Renal cortical epithelial cell (primary cell): ENCODE measurements around the gene ZNF845. TPM values are rescaled to one million over a fixed set of nuclear protein-coding genes. Genes with fewer than 3 reads are reported as not detected.
A peak's percentile ranks its signal among the peaks of the same experiment; 100 is the strongest.
"Not testable (repeated sequence)": the region's sequence is repeated elsewhere in the genome, so short reads cannot be mapped to it uniquely, and the experiment has no call there.

Source experiments
- DNase-seq: peaks from one replicate; pipeline ENCODE4 v3.0.0-alpha.2; 2011; ENCODE audit warnings: low read depth
- total RNA-seq: library from RNA; depleted of rRNA; stranded (reverse); fragments of >200 nt; gene quantifications from 2 replicates; pipeline ENCODE4 v1.2.3, GENCODE V29; 2014

The ZNF845 gene
- total RNA-seq, 1 donor from 2014 or later, result 15.6 TPM

DNA sequence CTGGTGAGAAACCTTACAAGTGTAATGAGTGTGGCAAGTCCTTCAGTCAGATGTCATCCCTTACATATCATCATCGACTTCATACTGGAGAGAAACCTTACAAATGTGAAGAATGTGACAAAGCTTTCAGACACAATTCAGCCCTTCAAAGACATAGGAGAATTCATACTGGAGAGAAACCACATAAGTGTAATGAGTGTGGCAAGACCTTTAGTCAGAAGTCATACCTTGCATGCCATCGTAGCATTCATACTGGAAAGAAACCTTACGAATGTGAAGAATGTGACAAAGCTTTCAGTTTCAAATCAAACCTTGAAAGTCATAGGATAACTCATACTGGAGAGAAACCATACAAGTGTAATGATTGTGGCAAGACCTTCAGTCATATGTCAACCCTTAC is 47.8 kb downstream of the ZNF845 start:
- DNase-seq, result no peak

DNA sequence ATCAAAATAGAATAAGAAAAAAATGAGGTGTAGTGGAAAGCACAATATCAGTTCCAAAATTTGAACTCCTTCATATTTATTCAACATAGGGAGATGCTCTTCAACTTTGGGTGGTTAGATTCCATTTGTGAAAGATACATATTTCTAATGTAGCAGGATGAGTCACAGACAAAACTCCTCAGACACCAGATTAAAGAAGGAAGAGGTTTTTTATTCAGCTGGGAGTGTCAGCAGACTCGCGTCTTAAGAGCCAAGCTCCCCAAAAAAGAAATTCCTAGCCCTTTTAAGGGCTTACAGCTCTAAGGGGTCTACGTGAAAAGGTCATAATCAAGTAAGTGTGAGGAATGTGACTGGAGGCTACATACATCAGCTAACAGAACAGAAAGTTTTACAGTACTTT is 54.6 kb downstream of the ZNF845 start:
- no peak for DNase-seq

DNA sequence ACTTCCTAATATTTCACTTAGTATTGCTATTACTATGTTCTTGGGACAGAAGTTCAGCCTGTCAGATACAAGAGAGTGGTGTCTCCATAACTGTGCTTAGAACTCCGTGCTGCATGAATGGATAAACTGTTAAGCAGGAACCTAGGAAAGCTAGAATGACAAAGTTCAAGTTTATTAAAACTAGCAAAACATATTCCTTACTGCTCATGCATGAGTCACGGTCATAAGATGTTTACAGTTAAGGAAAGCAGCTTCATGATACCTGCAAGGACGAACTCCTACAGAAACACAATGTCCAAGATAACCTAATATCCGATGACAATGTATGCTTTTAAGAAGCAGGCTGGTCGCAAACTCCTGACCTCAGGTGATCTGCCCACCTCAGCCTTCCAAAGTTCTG is 55.4 kb downstream of the ZNF845 start:
- DNase-seq, result no peak

DNA sequence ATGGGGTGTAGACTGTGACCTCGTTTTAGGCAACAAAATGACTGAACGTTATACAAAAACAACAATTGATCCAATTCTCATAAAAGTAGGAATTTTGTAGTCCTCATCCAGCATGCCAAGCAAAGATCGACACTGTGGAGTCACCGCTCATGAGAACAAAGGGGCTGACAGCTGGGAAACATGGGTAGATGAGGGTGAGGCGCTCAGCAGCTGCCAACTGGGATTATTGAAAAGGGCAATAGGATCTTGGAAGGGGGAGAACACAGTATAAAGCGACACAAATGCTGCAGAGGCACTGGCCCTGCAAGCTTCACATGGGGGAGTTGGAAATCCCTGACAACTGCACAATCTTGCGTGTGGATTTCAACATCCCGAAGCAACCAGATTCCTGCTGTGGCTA is 56.0 kb downstream of the ZNF845 start:
- no peak for DNase-seq

DNA sequence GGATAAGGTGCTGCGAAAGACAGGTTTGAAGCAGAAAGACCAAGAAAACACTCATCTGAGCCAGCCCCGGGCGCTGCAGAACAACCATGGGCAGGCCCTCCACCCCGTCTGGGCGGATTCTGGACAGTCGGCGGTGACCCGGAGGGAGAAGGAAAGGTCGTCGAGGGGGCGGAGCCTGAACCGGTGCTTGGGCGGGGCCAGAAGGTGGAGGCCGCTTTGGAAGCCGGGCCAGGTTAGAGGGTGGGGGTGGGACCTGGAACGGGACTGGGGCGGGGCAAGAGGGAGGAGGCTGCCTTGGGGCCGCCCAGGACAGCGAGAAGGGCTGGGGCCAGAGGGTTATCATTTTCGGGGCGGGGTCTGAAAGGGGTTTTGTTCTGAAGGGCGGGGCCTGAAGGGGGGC is 56.4 kb downstream of the ZNF845 start:
- no peak for DNase-seq

DNA sequence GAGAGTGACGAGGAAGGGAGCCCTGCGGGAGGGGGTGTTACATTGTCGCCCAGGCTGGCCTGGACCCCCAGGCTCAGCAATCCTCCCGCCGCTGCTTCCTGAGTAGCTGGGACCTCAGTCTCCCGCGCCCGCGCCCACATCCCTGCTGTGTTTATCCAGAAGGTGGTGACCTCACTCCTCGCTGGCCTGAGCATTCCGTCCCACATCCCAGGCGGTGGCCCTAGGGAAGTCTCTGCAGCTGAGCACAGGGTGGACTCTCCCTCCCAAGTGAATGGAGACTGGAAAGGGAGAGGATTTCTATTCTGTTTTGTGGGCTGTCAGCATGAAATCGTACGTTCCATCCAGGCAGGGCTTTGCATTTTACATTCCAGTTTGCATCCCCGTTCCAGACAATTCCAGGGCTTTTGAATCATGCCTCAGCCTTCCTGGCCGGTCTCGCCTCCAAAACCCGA is 61.0 kb downstream of the ZNF845 start:
- no peak for DNase-seq

DNA sequence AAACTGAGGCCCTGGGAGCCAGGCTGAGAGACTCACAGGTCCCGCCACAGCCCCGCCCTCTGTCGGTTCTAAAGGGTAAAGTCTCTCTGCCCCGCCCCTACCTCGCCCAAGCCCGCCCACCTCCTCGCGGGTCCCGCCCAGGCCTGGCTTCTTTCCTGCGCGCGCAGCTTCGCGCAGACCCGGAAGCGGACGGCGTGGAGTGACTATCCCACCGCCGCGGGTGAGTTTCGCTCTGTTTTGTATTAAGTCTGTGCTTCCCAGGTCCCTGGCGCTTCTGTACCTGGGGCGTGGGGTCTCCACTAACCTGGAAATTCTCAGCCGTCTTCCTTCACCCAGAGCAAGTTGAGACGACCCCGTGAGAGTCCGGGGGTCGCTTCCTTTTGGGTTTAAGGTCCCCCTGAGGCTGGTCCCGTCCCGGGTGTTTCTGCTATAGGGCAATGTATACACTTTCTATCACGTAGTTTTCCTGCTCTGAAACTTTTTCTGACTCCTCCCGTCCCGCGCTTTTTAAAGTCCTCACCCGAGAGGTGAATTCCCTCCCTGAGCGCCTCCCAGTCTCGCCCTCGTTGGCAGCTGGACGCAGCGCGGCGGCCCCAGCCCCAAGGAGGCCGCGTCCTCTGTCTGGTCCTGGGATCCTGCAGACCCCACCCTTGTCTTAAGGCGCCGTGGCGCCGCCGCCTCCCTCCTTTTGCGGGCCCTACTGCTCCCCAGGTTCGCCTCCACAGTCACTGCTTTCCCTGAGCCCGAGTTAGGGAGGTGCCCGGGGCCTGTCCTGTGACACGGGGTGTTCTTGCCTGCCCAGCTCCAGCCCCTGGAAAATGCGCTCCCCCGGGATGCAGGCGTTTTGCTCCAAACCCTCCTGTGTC is 61.7 kb downstream of the ZNF845 start, which contains the start of gene ZNF765:
Gene ZNF765 (plus strand): TSS at position 176 of the 866 bp plus-strand sequence. CDS start 2,867 bp downstream, outside the sequence.
- DNase-seq, result peak; percentile 62

DNA sequence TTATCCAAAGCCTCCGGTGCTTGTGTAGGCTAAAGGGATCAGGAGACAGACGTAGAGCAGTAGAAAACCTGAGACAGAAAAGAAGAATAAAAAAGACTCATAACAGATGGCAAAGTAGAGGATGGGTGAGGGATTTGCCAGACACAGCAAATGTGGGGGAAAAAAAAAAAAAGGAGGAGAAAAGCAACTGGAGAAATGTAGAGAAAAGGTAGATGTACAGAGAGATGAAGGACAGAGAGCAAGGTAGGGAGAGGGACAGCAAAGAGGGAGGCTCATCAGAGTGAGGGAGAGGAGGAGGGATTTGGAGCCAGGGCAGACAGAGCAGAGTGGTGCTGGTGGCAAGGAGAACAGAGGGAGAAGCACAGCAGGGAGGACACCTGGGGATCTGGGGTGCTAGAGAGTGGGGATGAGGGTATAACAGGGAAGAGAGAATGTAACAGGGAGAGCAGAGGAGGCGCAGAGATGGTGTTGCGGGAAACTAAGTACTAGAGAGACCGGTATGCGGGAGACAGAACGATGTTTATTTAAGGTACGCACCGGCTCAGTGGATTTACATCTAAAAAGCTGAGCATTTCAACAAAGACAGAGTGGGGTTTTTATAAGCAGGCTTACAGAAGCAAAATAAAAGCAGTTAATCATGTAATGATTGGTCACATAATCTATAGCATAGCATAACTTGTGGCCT is 62.4 kb downstream of the ZNF845 start:
- DNase-seq, result not testable (repeated sequence)

DNA sequence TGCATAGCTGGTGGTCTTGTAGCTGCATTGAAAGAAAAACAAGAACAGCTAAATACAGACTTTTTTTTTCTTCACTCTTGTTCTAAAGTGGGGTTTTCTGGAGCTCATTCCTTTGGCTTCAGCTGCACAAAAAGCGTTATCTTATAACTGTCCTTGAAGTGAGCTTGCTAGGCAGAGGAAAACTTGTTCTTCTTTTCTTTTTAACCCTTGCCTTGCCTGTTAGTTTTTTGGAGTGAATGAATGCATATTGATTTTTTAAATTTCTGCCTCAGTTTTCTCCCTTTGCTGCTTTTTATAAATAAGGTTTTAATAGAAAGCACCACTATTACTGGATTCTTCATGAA is 62.9 kb downstream of the ZNF845 start:
- no peak for DNase-seq

DNA sequence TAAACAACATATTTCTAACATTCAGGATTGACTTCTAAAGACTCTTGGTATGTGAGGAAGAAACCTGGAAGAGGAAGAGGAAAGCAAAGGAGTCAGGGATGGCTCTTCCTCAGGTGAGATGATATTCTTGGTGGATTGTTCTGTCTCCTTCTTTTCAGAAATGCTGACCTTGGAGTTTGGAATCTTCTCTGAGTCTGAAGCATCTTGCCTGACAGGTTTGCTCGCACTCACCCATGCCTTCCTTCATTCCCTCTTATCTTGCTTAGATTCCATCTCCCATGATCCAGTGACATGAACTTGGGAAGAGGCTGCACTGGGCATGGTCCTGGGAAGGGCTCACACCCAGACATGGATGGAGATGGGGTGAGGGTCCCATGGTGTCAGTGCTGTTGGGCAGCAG is 64.4 kb downstream of the ZNF845 start:
- DNase-seq, result not testable (repeated sequence)

Other genes starting within 250 kb of the ZNF845 start
- gene ZNF160, start 230.3 kb upstream of the ZNF845 start, total RNA-seq, result 23.4 and 61.3 TPM in 2 replicates
- gene ZNF415, start 200.8 kb upstream of the ZNF845 start, total RNA-seq, result 5.2 and 16.2 TPM in 2 replicates
- 8.9 and 14.6 TPM in 2 replicates for gene ZNF347, start 174.7 kb upstream of the ZNF845 start, total RNA-seq
- 1.4 and 5.4 TPM in 2 replicates for gene ZNF665, start 140.4 kb upstream of the ZNF845 start, total RNA-seq
- gene ZNF677, start 78.9 kb upstream of the ZNF845 start, total RNA-seq, result 7.1 and 14.5 TPM in 2 replicates
- gene VN1R2, start 75.5 kb upstream of the ZNF845 start, total RNA-seq, result not detected in 2 replicates
- not detected in 2 replicates for gene VN1R4, start 66.0 kb upstream of the ZNF845 start, total RNA-seq
- gene ZNF525, start 32.0 kb downstream of the ZNF845 start, total RNA-seq, result 10.2 and 15.3 TPM in 2 replicates
- gene ZNF765, start 61.4 kb downstream of the ZNF845 start, total RNA-seq, result 21.7 and 25.1 TPM in 2 replicates
- gene ZNF761, start 98.2 kb downstream of the ZNF845 start, total RNA-seq, result 13.0 and 25.5 TPM in 2 replicates
- gene ZNF813, start 134.0 kb downstream of the ZNF845 start, total RNA-seq, result 5.4 and 11.7 TPM in 2 replicates
- gene ZNF331, start 204.4 kb downstream of the ZNF845 start, total RNA-seq, result 4.0 and 9.3 TPM in 2 replicates